Type B pancreatic cell (in vitro differentiated cells): Measurements from ENCODE around the gene KCP. TPM values are rescaled to one million over a fixed set of nuclear protein-coding genes. Genes with fewer than 3 reads are reported as not detected.
"Not testable (repeated sequence)": the region's sequence is repeated elsewhere in the genome, so short reads cannot be mapped to it uniquely, and the experiment has no call there.

Experiments used
- DNase-seq: peaks from one replicate; pipeline ENCODE4 v3.0.0; 2021; ENCODE audit warnings: mixed read lengths; ENCODE audit not compliant: unreplicated experiment; ENCODE audit errors: extremely low spot score
- H3K27ac Mint-ChIP-seq: 2 replicates; pipeline ENCODE4 v1.8.0; 2021; ENCODE audit warnings: mild to moderate bottlenecking, mixed read lengths
- H3K27me3 Mint-ChIP-seq: 2 replicates; pipeline ENCODE4 v1.8.0; 2021; ENCODE audit warnings: mixed read lengths
- H3K36me3 Mint-ChIP-seq: 2 replicates; pipeline ENCODE4 v1.8.0; 2021; ENCODE audit warnings: mixed read lengths
- H3K4me1 Mint-ChIP-seq: one replicate; pipeline ENCODE4 v1.8.0; 2021; ENCODE audit warnings: mixed read lengths; ENCODE audit not compliant: unreplicated experiment
- H3K4me3 Mint-ChIP-seq: 2 replicates; pipeline ENCODE4 v1.8.0; 2021; ENCODE audit warnings: mild to moderate bottlenecking, mixed read lengths
- H3K9me3 Mint-ChIP-seq: 2 replicates; pipeline ENCODE4 v1.8.0; 2021; ENCODE audit warnings: mixed read lengths
- total RNA-seq: library from RNA; stranded (reverse); gene quantifications from 2 replicates; pipeline ENCODE4 v1.2.1, GENCODE V29; 2021; ENCODE audit warnings: low replicate concordance
- TF ChIP-seq, protein P1 (sequence below): fragments of 200-600 bp; sonication (generic); conservative IDR thresholded peaks from 2 replicates; pipeline ENCODE4 v1.5.0; 2021; ENCODE audit warnings: antibody characterized with exemption, mild to moderate bottlenecking

The KCP gene
- total RNA-seq, 1 donor from 2014 or later, result 4.2 TPM

DNA sequence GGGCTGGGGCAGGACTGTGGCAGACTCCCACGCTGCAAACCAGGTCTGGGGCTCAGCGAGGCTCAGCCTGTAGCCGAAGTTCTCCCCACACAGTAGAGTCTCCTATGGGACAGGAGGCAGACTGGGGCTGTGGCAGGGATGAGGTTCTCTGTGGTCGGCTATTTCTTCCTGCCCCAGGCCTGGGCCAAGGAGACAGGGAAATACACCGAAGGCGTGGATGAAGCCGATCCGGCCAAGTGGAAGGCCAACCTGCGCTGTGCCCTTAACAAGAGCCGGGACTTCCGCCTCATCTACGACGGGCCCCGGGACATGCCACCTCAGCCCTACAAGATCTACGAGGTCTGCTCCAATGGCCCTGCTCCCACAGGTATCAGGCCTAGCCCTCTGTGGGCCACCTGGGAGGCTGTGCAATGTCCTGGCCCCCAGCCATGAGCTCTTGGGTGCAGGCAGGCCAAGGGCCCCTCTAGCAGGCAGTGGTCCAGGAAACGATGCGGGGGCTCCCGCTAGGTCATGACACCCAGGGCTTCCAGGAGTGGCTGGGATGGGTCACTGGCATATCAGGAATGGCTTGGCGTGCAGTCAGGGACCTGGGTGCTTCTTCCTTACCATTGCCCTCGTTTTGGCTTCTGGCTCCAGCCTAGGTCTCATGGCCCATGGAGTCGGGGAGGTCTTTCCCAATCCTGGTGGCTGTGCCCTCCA, 35.3 kb upstream of the KCP start:
- no peak overlapping the region for H3K27ac Mint-ChIP-seq
- no peak overlapping the region for H3K4me3 Mint-ChIP-seq
- no peaks in the 10 kb centered on the region for H3K4me1 Mint-ChIP-seq
- TF ChIP-seq, protein P1, sequence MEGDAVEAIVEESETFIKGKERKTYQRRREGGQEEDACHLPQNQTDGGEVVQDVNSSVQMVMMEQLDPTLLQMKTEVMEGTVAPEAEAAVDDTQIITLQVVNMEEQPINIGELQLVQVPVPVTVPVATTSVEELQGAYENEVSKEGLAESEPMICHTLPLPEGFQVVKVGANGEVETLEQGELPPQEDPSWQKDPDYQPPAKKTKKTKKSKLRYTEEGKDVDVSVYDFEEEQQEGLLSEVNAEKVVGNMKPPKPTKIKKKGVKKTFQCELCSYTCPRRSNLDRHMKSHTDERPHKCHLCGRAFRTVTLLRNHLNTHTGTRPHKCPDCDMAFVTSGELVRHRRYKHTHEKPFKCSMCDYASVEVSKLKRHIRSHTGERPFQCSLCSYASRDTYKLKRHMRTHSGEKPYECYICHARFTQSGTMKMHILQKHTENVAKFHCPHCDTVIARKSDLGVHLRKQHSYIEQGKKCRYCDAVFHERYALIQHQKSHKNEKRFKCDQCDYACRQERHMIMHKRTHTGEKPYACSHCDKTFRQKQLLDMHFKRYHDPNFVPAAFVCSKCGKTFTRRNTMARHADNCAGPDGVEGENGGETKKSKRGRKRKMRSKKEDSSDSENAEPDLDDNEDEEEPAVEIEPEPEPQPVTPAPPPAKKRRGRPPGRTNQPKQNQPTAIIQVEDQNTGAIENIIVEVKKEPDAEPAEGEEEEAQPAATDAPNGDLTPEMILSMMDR, result no peak
- DNase-seq, result no peak
- peaks cover 12% of the 10 kb centered on the region for H3K27me3 Mint-ChIP-seq
- no peaks in the 10 kb centered on the region for H3K36me3 Mint-ChIP-seq
- no peaks in the 10 kb centered on the region for H3K9me3 Mint-ChIP-seq

DNA sequence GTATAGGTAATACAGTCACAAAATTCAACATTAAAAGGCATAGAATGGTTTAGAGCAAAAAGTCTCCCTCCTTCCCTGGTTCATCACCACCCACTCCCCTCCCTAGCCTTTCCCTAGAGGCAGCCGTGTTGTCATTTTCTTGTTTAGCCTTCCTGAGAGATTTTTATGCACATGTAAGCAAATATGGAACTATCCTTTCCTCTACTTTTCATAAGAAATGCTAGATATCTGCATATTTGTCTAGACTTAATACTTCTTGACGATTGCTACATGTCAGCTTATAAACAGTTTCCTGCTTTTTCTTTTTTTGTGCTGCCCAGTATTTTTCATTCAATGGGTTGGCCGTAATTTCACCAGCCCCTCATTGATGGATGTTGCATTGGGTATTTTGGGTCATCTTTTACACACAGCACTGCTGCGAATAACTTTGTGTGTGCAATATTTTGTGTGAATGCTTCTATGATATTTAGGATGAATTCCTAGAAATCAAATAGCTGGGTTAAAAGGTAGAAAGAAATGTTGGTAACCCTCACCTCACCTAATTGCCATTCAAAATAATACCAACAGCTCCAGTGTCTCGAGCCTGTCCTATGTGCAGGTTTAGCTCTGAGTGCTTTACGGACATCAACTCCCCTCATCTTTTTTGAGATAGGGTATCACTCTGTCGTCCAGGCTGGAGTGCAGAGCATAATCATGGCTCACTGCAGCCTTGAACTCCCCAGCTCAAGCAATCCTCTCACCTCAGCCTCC, 34.2 kb upstream of the KCP start:
- Mint-ChIP-seq H3K27me3 (peaks cover 21% of the 10 kb centered on the region), H3K9me3 (no peaks in the 10 kb centered on the region), H3K4me1 (no peaks in the 10 kb centered on the region), H3K27ac (no peak overlapping the region), H3K36me3 (no peaks in the 10 kb centered on the region), H3K4me3 (no peak overlapping the region)
- TF ChIP-seq, protein P1, result no peak
- DNase-seq, result no peak

DNA sequence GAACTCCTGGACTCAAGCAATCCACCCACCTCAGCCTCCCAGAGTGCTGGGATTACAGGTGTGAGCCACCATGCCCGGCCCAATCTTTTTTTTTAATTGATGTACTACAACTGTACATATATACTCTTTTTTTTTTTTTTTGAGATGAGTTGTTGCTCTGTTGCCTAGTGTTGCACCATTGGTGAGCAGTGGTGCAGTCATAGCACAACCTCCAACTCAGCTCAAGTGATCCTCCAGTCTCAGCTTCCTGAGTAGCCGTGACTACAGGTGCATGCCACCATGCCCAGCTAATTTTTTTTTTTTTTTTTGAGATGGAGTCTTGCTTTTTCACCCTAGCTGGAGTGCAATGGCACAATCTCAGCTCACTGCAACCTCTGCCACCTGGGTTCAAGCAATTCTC, 32.7 kb upstream of the KCP start:
- not testable (repeated sequence) for H3K4me1 Mint-ChIP-seq, H3K9me3 Mint-ChIP-seq, H3K36me3 Mint-ChIP-seq, H3K27ac Mint-ChIP-seq, H3K4me3 Mint-ChIP-seq, DNase-seq
- peaks cover 30% of the 10 kb centered on the region for H3K27me3 Mint-ChIP-seq

DNA sequence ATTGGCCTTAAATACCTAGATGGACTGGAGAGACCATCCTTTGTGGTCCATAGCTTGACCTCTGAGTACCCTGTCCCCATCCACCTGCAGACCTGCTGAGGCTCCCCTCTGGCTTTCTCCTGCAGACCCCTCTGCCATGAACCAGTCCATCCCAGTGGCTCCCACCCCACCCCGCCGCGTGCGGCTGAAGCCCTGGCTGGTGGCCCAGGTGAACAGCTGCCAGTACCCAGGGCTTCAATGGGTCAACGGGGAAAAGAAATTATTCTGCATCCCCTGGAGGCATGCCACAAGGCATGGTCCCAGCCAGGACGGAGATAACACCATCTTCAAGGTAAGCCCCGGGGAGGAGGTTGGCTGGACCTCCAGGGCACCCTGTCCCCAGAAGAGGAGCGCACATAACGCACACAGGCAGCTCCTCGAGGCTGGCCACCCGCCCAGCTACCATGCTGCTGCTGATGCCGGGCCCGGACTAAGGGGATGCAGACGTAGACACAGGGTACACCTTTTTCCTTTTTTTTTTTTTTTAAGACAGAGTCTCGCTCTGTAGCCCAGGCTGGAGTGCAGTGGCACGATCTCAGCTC, 31.5 kb upstream of the KCP start:
- H3K4me1 Mint-ChIP-seq, result peaks cover 7% of the 10 kb centered on the region
- peaks cover 36% of the 10 kb centered on the region for H3K27me3 Mint-ChIP-seq
- DNase-seq, result no peak
- H3K27ac Mint-ChIP-seq, result no peak overlapping the region
- no peaks in the 10 kb centered on the region for H3K9me3 Mint-ChIP-seq
- TF ChIP-seq, protein P1, result no peak
- no peaks in the 10 kb centered on the region for H3K36me3 Mint-ChIP-seq
- no peak overlapping the region for H3K4me3 Mint-ChIP-seq

DNA sequence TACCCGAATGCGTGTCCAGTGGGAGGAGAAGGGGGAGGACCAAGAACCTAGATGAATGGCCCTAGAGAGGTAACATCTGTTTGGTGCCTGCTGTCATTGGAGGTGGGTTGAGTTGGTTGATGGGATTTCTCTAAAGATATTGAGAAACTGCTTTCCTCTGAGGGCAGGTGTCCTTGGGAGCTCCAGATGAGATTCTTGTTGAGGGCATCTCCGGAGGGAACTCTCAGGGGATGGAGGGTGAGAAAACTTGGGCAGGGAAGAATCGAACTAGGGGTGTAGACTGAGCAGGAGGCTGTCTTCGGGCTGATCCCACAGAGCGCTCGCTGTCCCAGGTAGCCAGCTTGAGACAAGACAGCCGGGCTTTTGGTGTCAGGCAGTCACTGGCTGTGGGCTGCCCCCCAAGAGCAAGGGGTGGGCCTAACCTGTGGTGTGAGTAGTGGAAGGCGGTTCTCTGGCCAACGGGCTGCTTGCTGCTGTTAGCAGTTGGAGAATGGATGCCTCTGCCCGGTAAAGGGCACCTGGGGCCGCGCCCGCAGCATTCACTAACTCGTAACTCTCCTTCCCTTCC, 30.9 kb upstream of the KCP start:
- Mint-ChIP-seq H3K9me3 (no peaks in the 10 kb centered on the region), H3K27ac (no peak overlapping the region), H3K4me1 (peaks cover 10% of the 10 kb centered on the region), H3K27me3 (peaks cover 41% of the 10 kb centered on the region), H3K36me3 (no peaks in the 10 kb centered on the region), H3K4me3 (no peak overlapping the region)
- no peak for DNase-seq
- TF ChIP-seq, protein P1, result no peak
